Measurements from ENCODE around the gene SWI5. TPM values are rescaled to one million over a fixed set of nuclear protein-coding genes. Genes with fewer than 3 reads are reported as not detected.

SWI5 gene
- total and polyA plus RNA-seq, 8 donors, result 6.3 to 20.2 (median 7.3) TPM

DNA sequence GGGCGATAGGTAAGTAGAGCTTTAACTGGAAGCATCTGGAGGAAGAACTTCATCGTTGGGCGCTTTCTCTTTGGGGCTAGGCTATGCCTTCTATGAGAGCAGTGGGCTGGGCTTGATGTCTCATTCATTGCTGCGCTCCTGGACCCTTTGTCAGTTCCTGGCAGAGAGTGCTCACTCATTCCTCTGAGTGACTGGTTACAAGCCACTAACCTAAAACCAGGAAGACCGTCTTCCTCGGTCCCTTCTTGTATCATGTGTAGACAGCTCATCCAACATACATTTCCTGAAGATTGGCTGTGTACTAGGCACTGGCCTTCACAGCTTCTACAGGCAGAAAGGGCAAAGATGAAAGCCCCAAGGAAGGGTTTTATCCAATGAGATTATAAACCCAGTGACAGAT lies 6.4 kb downstream of the SWI5 start:
- DNase-seq (no peak), ATAC-seq (no peak), FAIRE-seq (no peak)
- no peak overlapping the region for H3K4me3 ChIP-seq
- no peaks in the 10 kb centered on the region for H3K4me1 ChIP-seq
- intact Hi-C loops (cut with DNase I), result no loop called here
- TF ChIP-seq, protein P1, sequence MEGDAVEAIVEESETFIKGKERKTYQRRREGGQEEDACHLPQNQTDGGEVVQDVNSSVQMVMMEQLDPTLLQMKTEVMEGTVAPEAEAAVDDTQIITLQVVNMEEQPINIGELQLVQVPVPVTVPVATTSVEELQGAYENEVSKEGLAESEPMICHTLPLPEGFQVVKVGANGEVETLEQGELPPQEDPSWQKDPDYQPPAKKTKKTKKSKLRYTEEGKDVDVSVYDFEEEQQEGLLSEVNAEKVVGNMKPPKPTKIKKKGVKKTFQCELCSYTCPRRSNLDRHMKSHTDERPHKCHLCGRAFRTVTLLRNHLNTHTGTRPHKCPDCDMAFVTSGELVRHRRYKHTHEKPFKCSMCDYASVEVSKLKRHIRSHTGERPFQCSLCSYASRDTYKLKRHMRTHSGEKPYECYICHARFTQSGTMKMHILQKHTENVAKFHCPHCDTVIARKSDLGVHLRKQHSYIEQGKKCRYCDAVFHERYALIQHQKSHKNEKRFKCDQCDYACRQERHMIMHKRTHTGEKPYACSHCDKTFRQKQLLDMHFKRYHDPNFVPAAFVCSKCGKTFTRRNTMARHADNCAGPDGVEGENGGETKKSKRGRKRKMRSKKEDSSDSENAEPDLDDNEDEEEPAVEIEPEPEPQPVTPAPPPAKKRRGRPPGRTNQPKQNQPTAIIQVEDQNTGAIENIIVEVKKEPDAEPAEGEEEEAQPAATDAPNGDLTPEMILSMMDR (IDR thresholded peaks at IDR 0.05), result no peak
- WGBS, 2 donors, result 93 to 98% methylated on average over 6 of the region's 6 CpGs
- H3K27me3 ChIP-seq, result no peaks in the 10 kb centered on the region
- H3K9me3 ChIP-seq, result no peaks in the 10 kb centered on the region
- H3K27ac ChIP-seq, result no peak overlapping the region
- no peaks in the 10 kb centered on the region for H3K36me3 ChIP-seq

DNA sequence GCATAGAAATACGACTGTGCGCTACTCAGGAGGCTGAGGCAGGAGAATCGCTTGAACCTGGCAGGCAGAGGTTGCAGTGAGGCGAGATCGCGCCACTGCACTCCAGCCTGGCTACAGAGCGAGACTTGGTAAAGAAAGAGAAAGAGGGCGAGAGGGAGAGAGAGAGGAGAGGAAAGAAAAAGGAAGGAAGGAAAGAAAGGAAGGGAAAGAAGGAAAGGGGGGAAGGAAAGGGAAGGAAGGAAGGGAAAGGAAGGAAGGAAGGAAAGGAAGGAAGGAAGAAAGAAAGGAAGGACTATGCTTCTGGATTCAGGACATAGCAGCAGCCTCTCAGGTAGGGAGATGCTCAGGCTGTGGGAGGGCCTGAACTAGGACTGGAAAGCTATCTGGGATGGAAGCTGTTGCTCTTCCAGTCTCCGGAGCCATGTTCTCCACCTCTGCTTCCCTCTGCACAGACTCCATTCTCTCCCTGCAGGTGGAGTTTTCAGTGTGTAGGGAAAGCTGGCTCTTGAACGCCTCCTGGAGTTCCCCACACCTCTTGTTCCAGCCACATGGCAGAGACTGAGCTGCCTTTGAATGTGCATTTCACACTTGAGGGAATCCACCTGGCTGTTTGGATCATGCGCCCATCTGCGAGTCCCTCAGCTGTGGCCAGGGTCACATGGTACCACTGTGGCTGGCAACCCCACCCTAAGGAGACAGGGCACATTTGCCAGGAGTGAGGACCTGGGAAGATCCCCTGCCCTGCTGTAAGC lies 9.1 kb downstream of the SWI5 start:
- Histone ChIP-seq H3K9me3 (no peaks in the 10 kb centered on the region), H3K36me3 (no peaks in the 10 kb centered on the region), H3K4me1 (no peaks in the 10 kb centered on the region), H3K4me3 (no peak overlapping the region), H3K27me3 (no peaks in the 10 kb centered on the region), H3K27ac (no peak overlapping the region)
- intact Hi-C loops (cut with DNase I), result no loop called here
- FAIRE-seq, result no peak
- ATAC-seq, result no peak
- DNase-seq, result no peak
- TF ChIP-seq, protein P1 (IDR thresholded peaks at IDR 0.05), result no peak
- 95 to 96% methylated on average over 12 of the region's 12 CpGs for WGBS, 2 donors

DNA sequence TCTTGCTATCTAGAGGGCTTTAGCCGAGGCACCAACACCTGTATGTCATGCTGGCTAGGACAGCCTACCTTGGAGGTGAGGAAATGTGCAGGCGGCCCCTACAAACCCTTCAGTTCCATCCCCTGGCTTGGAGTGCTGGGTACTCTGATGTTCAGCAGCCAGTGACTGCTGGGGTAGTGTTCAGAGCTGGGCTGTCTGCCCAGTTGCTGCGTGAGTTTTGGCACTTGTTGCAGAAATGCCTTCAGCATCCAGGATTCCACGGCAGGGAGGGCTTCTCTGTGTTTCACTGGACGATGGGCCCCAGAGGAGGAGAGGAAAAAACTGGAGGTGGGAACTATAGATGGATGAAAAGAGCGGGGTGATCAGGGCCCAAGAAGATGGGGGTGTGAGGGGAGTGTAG lies 10.4 kb downstream of the SWI5 start:
- DNase-seq, result no peak
- no peaks in the 10 kb centered on the region for H3K27me3 ChIP-seq
- intact Hi-C loops (cut with DNase I), result no loop called here
- no peak for ATAC-seq
- H3K27ac ChIP-seq, result no peak overlapping the region
- H3K36me3 ChIP-seq, result no peaks in the 10 kb centered on the region
- no peak for FAIRE-seq
- no peaks in the 10 kb centered on the region for H3K9me3 ChIP-seq
- WGBS, 2 donors, result 66 to 75% methylated on average over 6 of the region's 6 CpGs
- TF ChIP-seq, protein P1 (IDR thresholded peaks at IDR 0.05), result no peak
- no peak overlapping the region for H3K4me3 ChIP-seq
- no peaks in the 10 kb centered on the region for H3K4me1 ChIP-seq

DNA sequence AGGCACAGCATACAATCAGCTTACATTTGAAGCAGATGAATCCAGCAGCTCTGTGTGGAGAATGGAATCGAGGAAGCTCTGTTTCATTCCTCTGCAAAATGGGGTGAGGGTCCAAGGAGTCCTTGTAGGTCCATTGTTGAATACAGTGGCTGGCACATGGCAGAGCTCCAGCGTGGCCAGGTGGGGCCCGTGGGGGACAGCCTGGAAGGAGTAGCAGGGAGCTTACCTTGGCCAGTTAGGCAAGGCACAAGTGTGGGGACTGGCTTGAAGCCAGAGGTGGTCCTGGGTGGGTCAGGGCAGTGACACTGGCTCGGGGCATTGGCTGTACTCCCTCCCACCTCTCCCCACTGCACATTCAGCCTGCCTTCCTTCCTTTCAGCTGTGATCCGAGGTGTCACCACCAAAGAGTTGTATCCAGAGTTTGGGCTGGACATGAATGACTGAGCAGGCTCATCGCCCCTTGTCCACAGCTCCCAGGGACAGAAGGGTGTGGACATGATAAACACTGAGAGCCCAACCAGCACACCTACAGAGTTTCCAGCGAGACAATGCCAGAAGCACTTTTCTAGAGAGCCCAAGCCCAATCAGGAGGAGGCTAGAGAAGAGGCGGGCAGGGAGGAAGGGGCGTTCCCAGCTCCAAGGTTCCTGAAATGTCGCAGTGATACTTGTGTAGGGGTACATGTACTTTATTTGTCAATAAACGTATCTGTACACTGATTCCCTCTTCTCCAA lies 12.4 kb downstream of the SWI5 start:
- no peaks in the 10 kb centered on the region for H3K36me3 ChIP-seq
- intact Hi-C loops (cut with DNase I), result no loop called here
- no peak for FAIRE-seq

More for the DNA sequence above, 12.4 kb downstream of the SWI5 start:
- TF ChIP-seq, protein P1 (IDR thresholded peaks at IDR 0.05), result no peak
- WGBS, 2 donors, result 85 to 86% methylated on average over 11 of the region's 11 CpGs
- ATAC-seq, result no peak
- H3K4me1 ChIP-seq, result no peaks in the 10 kb centered on the region
- H3K4me3 ChIP-seq, result no peak overlapping the region
- H3K27me3 ChIP-seq, result no peaks in the 10 kb centered on the region
- no peak for DNase-seq
- H3K27ac ChIP-seq, result no peak overlapping the region
- no peaks in the 10 kb centered on the region for H3K9me3 ChIP-seq
